Measurements from ENCODE around the gene HOXB1.

DNA sequence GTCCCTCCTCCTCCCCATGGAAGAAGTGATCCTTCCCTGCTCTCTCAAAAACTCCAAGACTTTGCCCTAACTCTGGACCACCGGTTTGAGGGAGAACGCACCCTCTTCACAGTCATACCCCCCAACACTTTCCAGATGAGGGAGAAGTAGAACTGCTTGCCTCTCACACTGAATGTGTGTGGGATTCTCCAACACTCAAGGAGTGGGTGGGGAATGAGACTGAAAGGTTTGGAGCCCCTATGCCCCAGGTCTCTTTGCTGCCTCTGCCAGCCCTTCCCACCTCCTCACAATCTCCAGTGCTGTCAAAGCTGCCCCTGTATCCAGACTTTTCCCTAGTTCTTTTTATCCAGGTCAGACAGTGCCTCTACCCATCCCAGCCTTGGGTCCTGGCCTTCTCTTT, 35.9 kb upstream of the HOXB1 start:
- TF ChIP-seq, protein P1, sequence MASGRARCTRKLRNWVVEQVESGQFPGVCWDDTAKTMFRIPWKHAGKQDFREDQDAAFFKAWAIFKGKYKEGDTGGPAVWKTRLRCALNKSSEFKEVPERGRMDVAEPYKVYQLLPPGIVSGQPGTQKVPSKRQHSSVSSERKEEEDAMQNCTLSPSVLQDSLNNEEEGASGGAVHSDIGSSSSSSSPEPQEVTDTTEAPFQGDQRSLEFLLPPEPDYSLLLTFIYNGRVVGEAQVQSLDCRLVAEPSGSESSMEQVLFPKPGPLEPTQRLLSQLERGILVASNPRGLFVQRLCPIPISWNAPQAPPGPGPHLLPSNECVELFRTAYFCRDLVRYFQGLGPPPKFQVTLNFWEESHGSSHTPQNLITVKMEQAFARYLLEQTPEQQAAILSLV (CRISPR knock-in tag; IDR thresholded peaks at IDR 0.05; ENCODE audit: borderline replicate concordance), result no peak
- TF ChIP-seq, protein P2, sequence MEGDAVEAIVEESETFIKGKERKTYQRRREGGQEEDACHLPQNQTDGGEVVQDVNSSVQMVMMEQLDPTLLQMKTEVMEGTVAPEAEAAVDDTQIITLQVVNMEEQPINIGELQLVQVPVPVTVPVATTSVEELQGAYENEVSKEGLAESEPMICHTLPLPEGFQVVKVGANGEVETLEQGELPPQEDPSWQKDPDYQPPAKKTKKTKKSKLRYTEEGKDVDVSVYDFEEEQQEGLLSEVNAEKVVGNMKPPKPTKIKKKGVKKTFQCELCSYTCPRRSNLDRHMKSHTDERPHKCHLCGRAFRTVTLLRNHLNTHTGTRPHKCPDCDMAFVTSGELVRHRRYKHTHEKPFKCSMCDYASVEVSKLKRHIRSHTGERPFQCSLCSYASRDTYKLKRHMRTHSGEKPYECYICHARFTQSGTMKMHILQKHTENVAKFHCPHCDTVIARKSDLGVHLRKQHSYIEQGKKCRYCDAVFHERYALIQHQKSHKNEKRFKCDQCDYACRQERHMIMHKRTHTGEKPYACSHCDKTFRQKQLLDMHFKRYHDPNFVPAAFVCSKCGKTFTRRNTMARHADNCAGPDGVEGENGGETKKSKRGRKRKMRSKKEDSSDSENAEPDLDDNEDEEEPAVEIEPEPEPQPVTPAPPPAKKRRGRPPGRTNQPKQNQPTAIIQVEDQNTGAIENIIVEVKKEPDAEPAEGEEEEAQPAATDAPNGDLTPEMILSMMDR (CRISPR knock-in tag; IDR thresholded peaks at IDR 0.05), result no peak
- no peak for TF ChIP-seq ATF1 (CRISPR knock-in tag; IDR thresholded peaks at IDR 0.05)
- TF ChIP-seq BRCA1 (CRISPR knock-in tag; IDR thresholded peaks at IDR 0.05), result no peak
- no peak for TF ChIP-seq RAD51 (IDR thresholded peaks at IDR 0.05; ENCODE audit: borderline replicate concordance)
- no peak for TF ChIP-seq RFX1 (IDR thresholded peaks at IDR 0.05)
- no peak for TF ChIP-seq JUNB (CRISPR knock-in tag; IDR thresholded peaks at IDR 0.05; ENCODE audit: borderline replicate concordance)
